GM12878 (cell line): ENCODE data around the gene PSPN. TPM values are rescaled to one million over a fixed set of nuclear protein-coding genes. Genes with fewer than 3 reads are reported as not detected.

Experiments
- ATAC-seq: fragments of 200-7000 bp; cut with Tn5 transposase; 3 replicates; pipeline ENCODE4 v1.9.1; 2020; ENCODE audit warnings: mild to moderate bottlenecking, moderate library complexity
- BruUV-seq: library from RNA; stranded (reverse); fragments of 400-500 nt; replicated peaks from 2 replicates; lab custom pipeline; 2021; lab: Mats Ljungman, UMichigan
- CTCF ChIA-PET: fragments of 300-600 bp; sonication (Branson Sonifier 250); formaldehyde crosslinking; extraction: SDS; loops from one replicate; lab custom pipeline; 2021; ENCODE audit warnings: inconsistent platforms; lab: Yijun Ruan, JAX
- POLR2A ChIA-PET: fragments of 350-600 bp; formaldehyde crosslinking; extraction: SDS; loops from one replicate; lab custom pipeline; 2021; ENCODE audit warnings: inconsistent platforms; lab: Charles Lee
- RAD21 ChIA-PET: fragments of 300-600 bp; sonication (Branson Sonifier 250); formaldehyde crosslinking; loops from one replicate; lab custom pipeline; 2023; ENCODE audit warnings: antibody characterized with exemption; ENCODE audit not compliant: unreplicated experiment; lab: Charles Lee
- SMC1A ChIA-PET: fragments of 300-600 bp; sonication (Branson Sonifier 250); formaldehyde crosslinking; loops from one replicate; lab custom pipeline; 2023; ENCODE audit not compliant: unreplicated experiment, uncharacterized antibody; lab: Charles Lee
- DNase-seq: peaks from one replicate; pipeline ENCODE4 v3.0.0-alpha.2; 2011; ENCODE audit warnings: low read depth, low spot score
- FAIRE-seq: peaks from 3 replicates; lab custom pipeline; 2011; peaks lifted over from hg19 to GRCh38; lab: Jason Lieb, UNC
- H2AFZ ChIP-seq: 2 replicates; pipeline ENCODE4 v1.6.0; 2011; ENCODE audit warnings: low read depth, low read length, control low read depth; ENCODE audit not compliant: control insufficient read depth
- H3K27ac ChIP-seq: 2 replicates; pipeline ENCODE4 v1.5.1; 2011; ENCODE audit warnings: control low read depth; ENCODE audit not compliant: control insufficient read depth, insufficient read depth
- H3K27me3 ChIP-seq, 2 experiments: replicated peaks in 1 of 2; 2 replicates each; pipeline versions ENCODE4 v1.6.0 to v1.6.1; 2011; ENCODE audit warnings: low read length in 1 of 2; ENCODE audit not compliant: control insufficient read depth in 2 of 2, insufficient read depth in 2 of 2
- H3K36me3 ChIP-seq, 2 experiments: 2 replicates each; pipeline ENCODE4 v1.5.1; 2011; ENCODE audit warnings: low read length in 1 of 2; ENCODE audit not compliant: control insufficient read depth in 2 of 2, insufficient read depth in 2 of 2
- H3K4me1 ChIP-seq: 2 replicates; pipeline ENCODE4 v1.6.1; 2011; ENCODE audit warnings: mild to moderate bottlenecking, low read length, moderate library complexity, mixed read lengths; ENCODE audit not compliant: control insufficient read depth, insufficient read depth
- H3K4me2 ChIP-seq: 2 replicates; pipeline ENCODE4 v1.6.0; 2011; ENCODE audit warnings: control low read depth; ENCODE audit not compliant: control insufficient read depth, insufficient read depth
- H3K4me3 ChIP-seq: fragments of 200-600 bp; sonication (generic); 2 replicates; pipeline ENCODE4 v1.5.1; 2016
- H3K79me2 ChIP-seq: 2 replicates; pipeline ENCODE4 v1.6.0; 2011; ENCODE audit warnings: low read length; ENCODE audit not compliant: control insufficient read depth, insufficient read depth
- H3K9ac ChIP-seq: 2 replicates; pipeline ENCODE4 v1.8.0; 2011; ENCODE audit warnings: low read length, control low read depth, mixed read lengths; ENCODE audit not compliant: control insufficient read depth, insufficient read depth
- H3K9me3 ChIP-seq: replicated peaks from 3 replicates; pipeline ENCODE4 v1.5.1; 2011; ENCODE audit warnings: mild to moderate bottlenecking, low read length; ENCODE audit not compliant: control insufficient read depth, insufficient read depth
- H4K20me1 ChIP-seq: 2 replicates; pipeline ENCODE4 v1.6.0; 2011; ENCODE audit not compliant: control insufficient read depth, insufficient read depth
- ETV6 ChIP-seq, 2 experiments: fragments of 450-650 bp in 1 of 2; IDR thresholded peaks in 1 of 2; conservative IDR thresholded peaks in 1 of 2; 2 replicates each; pipeline ENCODE4 v1.6.1; 2014; ENCODE audit warnings: antibody characterized with exemption in 1 of 2, borderline replicate concordance in 1 of 2, low read depth in 1 of 2, mild to moderate bottlenecking in 1 of 2, moderate library complexity in 1 of 2
- FOS ChIP-seq: IDR thresholded peaks from 3 replicates; pipeline ENCODE4 v1.6.1; 2011; ENCODE audit warnings: borderline replicate concordance; ENCODE audit not compliant: insufficient read length; ENCODE audit errors: extremely low read depth
- MEF2A ChIP-seq: IDR thresholded peaks from 2 replicates; pipeline ENCODE4 v1.6.1; 2011; ENCODE audit warnings: low read depth, mild to moderate bottlenecking, low read length, moderate library complexity; ENCODE audit not compliant: insufficient read depth
- MEF2B ChIP-seq: fragments of 450-650 bp; IDR thresholded peaks from 2 replicates; pipeline ENCODE4 v1.6.1; 2018; ENCODE audit warnings: mild to moderate bottlenecking, moderate library complexity; ENCODE audit not compliant: partially characterized antibody, poor library complexity, severe bottlenecking
- MTA3 ChIP-seq: IDR thresholded peaks from 2 replicates; pipeline ENCODE4 v1.6.1; 2012; ENCODE audit warnings: low read length, inconsistent platforms, borderline replicate concordance
- MYC ChIP-seq: IDR thresholded peaks from 2 replicates; pipeline ENCODE4 v1.6.1; 2011; ENCODE audit warnings: mild to moderate bottlenecking, low read length, moderate library complexity, inconsistent platforms; ENCODE audit not compliant: insufficient read depth, insufficient replicate concordance, insufficient read length, severe bottlenecking
- NFIC ChIP-seq: IDR thresholded peaks from 2 replicates; pipeline ENCODE4 v1.6.1; 2012; ENCODE audit warnings: low read depth, mild to moderate bottlenecking, inconsistent platforms, low read length, moderate library complexity
- NR2F1 ChIP-seq: fragments of 450-650 bp; conservative IDR thresholded peaks from 2 replicates; pipeline ENCODE4 v1.6.1; 2017; ENCODE audit warnings: mild to moderate bottlenecking
- RAD21 ChIP-seq: IDR thresholded peaks from 2 replicates; pipeline ENCODE4 v1.6.1; 2011; ENCODE audit warnings: mild to moderate bottlenecking, low read depth, low read length, moderate library complexity; ENCODE audit not compliant: insufficient read depth
- RFX5 ChIP-seq: IDR thresholded peaks from 2 replicates; pipeline ENCODE4 v1.6.1; 2011; ENCODE audit warnings: low read depth, low read length, improper control_type of control experiment
- TAF1 ChIP-seq: IDR thresholded peaks from 2 replicates; pipeline ENCODE4 v1.6.1; 2011; ENCODE audit warnings: mild to moderate bottlenecking, low read depth, low read length, borderline replicate concordance
- TBL1XR1 ChIP-seq: IDR thresholded peaks from 2 replicates; pipeline ENCODE4 v1.6.1; 2012; ENCODE audit warnings: low read depth, low read length, improper control_type of control experiment
- WGBS: methylation state at CpG from one replicate; pipeline ENCODE4 v1.1.6; 2016; ENCODE audit warnings: low lambda C conversion rate; ENCODE audit not compliant: insufficient replicate concordance, insufficient coverage; ENCODE audit errors: missing lambda C conversion rate; 5-methylcytosine and 5-hydroxymethylcytosine counted together
- in situ Hi-C: fragments of 300-500 bp; cut with MboI; formaldehyde crosslinking; loops from 9 replicates; pipeline ENCODE4 v1.14.3; 2018; ENCODE audit warnings: mixed read lengths
- intact Hi-C: fragments of 100-400 bp; cut with micrococcal nuclease; formaldehyde crosslinking; loops from one replicate; pipeline ENCODE4 v1.14.2; 2022; ENCODE audit not compliant: unreplicated experiment
- polyA plus RNA-seq, 11 experiments: library from polyadenylated mRNA; depleted of rRNA in 4 of 11; unstranded in 6 of 11; stranded (reverse) in 5 of 11; fragments of >200 nt; fragmentation: Nextera tagmentation in 4 of 11; fragmentation: Illumina TruSeq in 1 of 11; extraction: Ambion mirVana in 4 of 11; extraction: Trizol in 1 of 11; gene quantifications; 1 replicate in 1 of 11; 2 replicates in 10 of 11; pipeline versions ENCODE4 v1.2.1 to v1.2.3, GENCODE V29; 2011 to 2016; ENCODE audit warnings: inconsistent platforms in 2 of 11, missing spikeins in 2 of 11, low read depth in 1 of 11
- total RNA-seq, 4 experiments: library from RNA; depleted of rRNA in 3 of 4; stranded (reverse); fragments of >200 nt in 3 of 4; fragmentation: Illumina TruSeq in 1 of 4; extraction: Trizol in 1 of 4; gene quantifications; 2 replicates each; pipeline versions ENCODE4 v1.2.1 to v1.2.3, GENCODE V29; 2013 to 2021
- TF ChIP-seq, protein P1 (sequence below): IDR thresholded peaks from 2 replicates; pipeline ENCODE4 v1.6.1; 2012; ENCODE audit warnings: improper control_type of control experiment, low read depth, low read length; ENCODE audit not compliant: insufficient replicate concordance
- TF ChIP-seq, protein P2 (sequence below): fragments of 450-650 bp; IDR thresholded peaks from 2 replicates; pipeline ENCODE4 v1.6.1; 2017; ENCODE audit warnings: mild to moderate bottlenecking, low read depth, inconsistent platforms; ENCODE audit not compliant: poor library complexity, severe bottlenecking
- TF ChIP-seq, protein P3 (sequence below): IDR thresholded peaks from 2 replicates; pipeline ENCODE4 v1.6.1; 2012; ENCODE audit warnings: low read depth, low read length, improper control_type of control experiment

The PSPN gene
- total and polyA plus RNA-seq, 10 of the 15 experiments (the other 5 are each of a cell fraction or from before 2014, with no cell fraction given) = 0.27 to 1.2 (median 0.66) TPM

GRCh38 chr19:6334490-6335285, 41.0 kb downstream of the PSPN start:
- Histone ChIP-seq H3K36me3 (no peaks in the 10 kb centered on the region), H3K79me2 (no peaks in the 10 kb centered on the region), H3K4me1 (no peaks in the 10 kb centered on the region), H4K20me1 (no peaks in the 10 kb centered on the region), H2AFZ (no peak overlapping the region), H3K27me3 (no peaks in the 10 kb centered on the region), H3K4me2 (no peak overlapping the region), H3K27ac (no peak overlapping the region), H3K9ac (no peak overlapping the region), H3K4me3 (no peak overlapping the region), H3K9me3 (no peaks in the 10 kb centered on the region)
- DNase-seq (no peak), ATAC-seq (no peak), FAIRE-seq (no peak)
- ChIA-PET POLR2A (interaction anchor here (0.6 kb wide), 1 partner anchor 91 kb away, joined by 3 read pairs; no protein-coding TSS in a partner anchor), SMC1A (no interaction called here), RAD21 (no interaction called here), CTCF (interaction anchor here (1.3 kb wide), 1 partner anchor 14 kb away, joined by 3 read pairs; no protein-coding TSS in a partner anchor)
- no TSS peak for BruUV-seq
- intact Hi-C loops (no loop called here), in situ Hi-C loops (no loop called here)
- 31% methylated on average over 6 of the region's 6 CpGs for WGBS
- TF ChIP-seq MTA3 (no peak), NR2F1 (no peak), TAF1 (no peak), RAD21 (no peak), ETV6 (conservative IDR thresholded peaks at IDR 0.05 in 1 of 2, IDR thresholded peaks at IDR 0.05 in 1 of 2; ENCODE audit: borderline replicate concordance in 1 of 2, low read depth in 1 of 2) (no peak), MEF2A (no peak), MEF2B (no peak), RFX5 (no peak), MYC (no peak), FOS (no peak), TBL1XR1 (no peak), NFIC (no peak)
- TF ChIP-seq, protein P1, sequence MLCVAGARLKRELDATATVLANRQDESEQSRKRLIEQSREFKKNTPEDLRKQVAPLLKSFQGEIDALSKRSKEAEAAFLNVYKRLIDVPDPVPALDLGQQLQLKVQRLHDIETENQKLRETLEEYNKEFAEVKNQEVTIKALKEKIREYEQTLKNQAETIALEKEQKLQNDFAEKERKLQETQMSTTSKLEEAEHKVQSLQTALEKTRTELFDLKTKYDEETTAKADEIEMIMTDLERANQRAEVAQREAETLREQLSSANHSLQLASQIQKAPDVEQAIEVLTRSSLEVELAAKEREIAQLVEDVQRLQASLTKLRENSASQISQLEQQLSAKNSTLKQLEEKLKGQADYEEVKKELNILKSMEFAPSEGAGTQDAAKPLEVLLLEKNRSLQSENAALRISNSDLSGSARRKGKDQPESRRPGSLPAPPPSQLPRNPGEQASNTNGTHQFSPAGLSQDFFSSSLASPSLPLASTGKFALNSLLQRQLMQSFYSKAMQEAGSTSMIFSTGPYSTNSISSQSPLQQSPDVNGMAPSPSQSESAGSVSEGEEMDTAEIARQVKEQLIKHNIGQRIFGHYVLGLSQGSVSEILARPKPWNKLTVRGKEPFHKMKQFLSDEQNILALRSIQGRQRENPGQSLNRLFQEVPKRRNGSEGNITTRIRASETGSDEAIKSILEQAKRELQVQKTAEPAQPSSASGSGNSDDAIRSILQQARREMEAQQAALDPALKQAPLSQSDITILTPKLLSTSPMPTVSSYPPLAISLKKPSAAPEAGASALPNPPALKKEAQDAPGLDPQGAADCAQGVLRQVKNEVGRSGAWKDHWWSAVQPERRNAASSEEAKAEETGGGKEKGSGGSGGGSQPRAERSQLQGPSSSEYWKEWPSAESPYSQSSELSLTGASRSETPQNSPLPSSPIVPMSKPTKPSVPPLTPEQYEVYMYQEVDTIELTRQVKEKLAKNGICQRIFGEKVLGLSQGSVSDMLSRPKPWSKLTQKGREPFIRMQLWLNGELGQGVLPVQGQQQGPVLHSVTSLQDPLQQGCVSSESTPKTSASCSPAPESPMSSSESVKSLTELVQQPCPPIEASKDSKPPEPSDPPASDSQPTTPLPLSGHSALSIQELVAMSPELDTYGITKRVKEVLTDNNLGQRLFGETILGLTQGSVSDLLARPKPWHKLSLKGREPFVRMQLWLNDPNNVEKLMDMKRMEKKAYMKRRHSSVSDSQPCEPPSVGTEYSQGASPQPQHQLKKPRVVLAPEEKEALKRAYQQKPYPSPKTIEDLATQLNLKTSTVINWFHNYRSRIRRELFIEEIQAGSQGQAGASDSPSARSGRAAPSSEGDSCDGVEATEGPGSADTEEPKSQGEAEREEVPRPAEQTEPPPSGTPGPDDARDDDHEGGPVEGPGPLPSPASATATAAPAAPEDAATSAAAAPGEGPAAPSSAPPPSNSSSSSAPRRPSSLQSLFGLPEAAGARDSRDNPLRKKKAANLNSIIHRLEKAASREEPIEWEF = no peak
- TF ChIP-seq, protein P2, sequence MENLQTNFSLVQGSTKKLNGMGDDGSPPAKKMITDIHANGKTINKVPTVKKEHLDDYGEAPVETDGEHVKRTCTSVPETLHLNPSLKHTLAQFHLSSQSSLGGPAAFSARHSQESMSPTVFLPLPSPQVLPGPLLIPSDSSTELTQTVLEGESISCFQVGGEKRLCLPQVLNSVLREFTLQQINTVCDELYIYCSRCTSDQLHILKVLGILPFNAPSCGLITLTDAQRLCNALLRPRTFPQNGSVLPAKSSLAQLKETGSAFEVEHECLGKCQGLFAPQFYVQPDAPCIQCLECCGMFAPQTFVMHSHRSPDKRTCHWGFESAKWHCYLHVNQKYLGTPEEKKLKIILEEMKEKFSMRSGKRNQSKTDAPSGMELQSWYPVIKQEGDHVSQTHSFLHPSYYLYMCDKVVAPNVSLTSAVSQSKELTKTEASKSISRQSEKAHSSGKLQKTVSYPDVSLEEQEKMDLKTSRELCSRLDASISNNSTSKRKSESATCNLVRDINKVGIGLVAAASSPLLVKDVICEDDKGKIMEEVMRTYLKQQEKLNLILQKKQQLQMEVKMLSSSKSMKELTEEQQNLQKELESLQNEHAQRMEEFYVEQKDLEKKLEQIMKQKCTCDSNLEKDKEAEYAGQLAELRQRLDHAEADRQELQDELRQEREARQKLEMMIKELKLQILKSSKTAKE = no peak
- TF ChIP-seq, protein P3, sequence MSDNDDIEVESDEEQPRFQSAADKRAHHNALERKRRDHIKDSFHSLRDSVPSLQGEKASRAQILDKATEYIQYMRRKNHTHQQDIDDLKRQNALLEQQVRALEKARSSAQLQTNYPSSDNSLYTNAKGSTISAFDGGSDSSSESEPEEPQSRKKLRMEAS = no peak
